ENCODE results near the gene TSPEAR.
A peak's percentile ranks its signal among the peaks of the same experiment; 100 is the strongest.
"Not testable (repeated sequence)": the region's sequence is repeated elsewhere in the genome, so short reads cannot be mapped to it uniquely, and the experiment has no call there.

TSPEAR gene

DNA sequence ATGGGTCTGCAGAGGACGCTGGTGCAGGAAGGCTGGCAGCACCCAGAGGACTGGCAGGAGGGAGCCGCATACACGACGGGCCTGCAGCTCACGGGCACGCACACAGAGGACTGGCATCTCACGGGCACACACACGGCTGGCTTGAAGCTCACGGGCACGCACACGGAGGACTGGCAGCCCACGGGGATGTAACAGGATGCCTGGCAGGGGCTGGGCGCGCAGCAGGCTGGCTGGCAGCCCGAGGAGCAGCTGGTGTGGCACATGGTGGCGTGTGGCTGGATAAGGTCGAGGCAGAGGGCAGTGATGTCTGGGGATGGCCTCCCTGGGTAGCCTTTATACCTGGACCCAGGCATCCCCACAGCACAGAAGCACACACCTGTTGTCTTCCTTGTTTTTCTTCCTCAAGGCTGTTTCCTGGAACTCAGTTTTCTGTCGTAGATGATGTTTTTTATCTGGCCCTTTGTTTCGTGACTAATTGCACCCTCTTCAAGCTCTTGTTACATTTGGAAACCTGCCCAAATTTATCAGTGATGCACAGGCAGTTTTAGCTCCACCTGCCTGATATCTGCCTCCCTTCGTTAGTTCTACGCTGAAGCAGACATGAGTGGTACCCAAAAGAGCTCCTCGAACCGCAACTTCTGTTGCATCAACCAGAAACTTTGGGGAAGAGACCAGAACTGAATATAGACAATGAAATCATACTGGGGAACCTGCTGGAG is 29.4 kb downstream of the TSPEAR start, which contains the start of gene KRTAP12-1:
KRTAP12-1 (minus strand) TSS at position 303 of the 719 bp plus-strand sequence; CDS start at position 263, 40 bp downstream.
- peak; percentile 77 for DNase-seq

DNA sequence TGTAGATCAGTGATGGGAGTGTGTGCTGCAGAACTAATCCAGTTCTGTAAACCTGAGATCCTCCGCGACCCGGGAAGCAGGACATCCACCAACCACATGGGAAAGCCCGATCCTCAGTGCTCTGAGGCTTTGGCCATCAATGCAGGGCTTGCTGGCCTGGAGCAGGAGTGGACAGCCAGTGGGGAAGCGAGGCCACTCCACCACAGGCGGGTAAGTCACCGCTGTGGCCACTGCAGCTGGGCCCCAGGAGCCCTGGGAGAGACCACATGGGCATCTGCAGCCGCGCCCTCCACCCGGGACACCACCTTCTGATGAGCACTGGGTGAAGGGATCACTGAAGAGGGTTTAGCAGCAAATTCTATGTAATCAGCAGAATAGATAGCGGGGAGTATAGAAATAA is 30.2 kb downstream of the TSPEAR start:
- DNase-seq: no peak

DNA sequence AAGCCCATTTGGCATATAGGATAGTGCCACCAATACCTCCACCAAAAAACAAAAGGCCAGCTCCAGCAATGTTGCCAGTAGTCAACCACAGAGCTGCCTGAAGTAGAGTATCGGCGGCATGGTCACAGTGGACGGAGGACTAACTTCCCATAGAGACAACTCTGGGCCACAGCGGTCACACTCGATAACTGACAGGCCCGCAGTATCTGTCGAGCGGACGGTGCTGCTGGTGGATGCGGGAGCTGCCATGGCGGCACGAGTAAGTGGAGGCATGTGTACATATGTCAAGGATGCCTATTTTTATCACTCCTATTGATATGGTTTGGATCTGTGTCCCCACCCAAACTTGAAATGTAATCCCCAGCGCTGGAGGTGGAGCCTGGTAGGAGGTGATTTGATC is 33.5 kb downstream of the TSPEAR start:
- no peak for DNase-seq

DNA sequence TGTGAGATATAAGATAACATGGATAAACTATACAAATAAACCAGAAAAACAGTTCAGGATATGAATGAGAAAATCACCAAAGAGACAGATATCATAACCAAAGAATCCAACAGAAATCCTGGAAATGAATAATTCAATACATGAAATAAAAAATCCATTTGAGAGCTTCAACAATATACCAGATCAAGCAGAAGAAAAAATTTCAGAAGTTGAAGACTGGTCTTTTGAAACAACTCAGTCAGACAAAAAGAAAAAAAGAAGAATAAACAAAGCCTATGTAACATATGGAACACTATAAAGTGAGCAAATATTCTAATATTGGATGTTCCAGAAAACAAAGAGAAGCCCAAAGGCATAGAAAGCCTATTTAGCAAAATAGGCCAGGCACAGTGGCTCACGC is 39.5 kb downstream of the TSPEAR start:
- DNase-seq: no peak

GRCh38 chr21:44670642-44671432 is 40.5 kb downstream of the TSPEAR start:
- no peak for DNase-seq

- DNase-seq: no peak
These were observed 43.8 kb downstream of the TSPEAR start for GRCh38 chr21:44667612-44668011.

- no peak for DNase-seq
These were observed 44.7 kb downstream of the TSPEAR start, which contains the start of gene KRTAP12-2 for GRCh38 chr21:44666401-44667320. Gene KRTAP12-2, minus strand, starts transcription at chr21:44666927. Its CDS starts 41 bp downstream, at chr21:44666886.

DNA sequence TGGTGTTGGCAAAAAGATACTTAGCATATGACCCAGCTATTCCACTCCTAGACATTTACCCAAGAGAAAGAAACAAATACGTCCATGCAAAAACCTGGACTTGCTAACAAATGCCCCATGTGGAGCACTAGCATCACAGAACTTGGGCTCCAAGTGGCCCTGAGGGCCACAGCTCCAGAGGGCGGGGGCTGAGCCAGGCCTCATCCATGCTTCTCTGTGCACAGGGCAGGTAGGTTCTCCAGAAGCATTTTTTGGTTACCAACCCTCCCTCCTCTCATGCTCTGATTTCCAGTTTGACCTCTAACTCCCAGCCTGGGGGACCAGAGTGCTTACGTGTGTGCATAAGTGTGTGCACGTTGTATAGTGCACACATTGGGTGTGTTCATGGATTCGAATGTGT is 46.7 kb downstream of the TSPEAR start:
- DNase-seq: no peak

DNA sequence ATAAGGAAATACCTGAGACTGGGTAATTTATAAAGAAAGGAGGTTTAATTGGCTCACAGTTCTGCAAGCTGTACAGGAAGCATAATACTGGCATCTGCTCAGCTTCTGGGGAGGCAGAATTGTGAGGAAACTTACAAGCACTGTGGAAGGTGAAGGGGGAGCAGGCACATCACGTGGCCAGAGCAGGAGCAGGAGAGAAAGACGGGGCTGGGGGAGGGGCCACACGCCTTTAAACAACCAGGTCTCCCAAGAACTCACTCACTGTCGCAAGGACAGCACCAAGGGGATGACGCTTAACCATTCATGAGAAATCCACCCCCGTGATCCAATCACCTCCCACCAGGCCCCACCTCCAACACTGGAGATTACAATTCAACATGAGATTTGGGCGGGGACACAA is 49.8 kb downstream of the TSPEAR start:
- DNase-seq: not testable (repeated sequence)

DNA sequence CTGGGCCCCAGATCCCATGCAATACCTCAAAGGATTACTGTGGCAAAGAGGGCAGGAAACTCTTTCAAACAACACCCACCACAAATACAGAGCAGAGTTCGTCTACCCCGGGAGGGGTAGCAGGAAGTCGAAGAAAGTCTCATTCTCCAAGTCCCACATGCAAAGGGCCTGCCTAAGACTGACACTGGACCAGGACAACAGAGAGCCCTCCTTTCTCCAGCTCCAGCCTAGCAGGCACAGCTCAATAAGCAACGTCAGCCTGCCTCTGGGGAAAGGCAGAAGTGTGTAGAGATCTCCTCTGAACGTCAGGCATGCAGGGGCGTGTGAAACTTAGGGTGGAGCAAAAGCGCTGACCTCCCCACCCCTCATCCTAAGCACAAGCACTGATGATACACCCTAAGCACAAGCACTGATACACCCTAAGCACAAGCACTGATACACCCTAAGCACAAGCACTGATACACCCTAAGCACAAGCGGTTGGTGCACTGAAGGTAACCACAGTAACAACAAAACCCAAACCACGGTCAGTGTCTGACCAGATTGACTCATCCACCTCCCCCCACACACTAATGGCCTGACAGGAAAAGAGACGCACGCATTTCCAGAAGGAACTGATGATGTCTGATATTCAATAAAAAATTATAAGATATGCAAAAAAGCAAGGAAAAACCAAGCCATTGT is 52.3 kb downstream of the TSPEAR start:
- no peak for DNase-seq

GRCh38 chr21:44658541-44658910 is 52.8 kb downstream of the TSPEAR start:
- no peak for DNase-seq

DNA sequence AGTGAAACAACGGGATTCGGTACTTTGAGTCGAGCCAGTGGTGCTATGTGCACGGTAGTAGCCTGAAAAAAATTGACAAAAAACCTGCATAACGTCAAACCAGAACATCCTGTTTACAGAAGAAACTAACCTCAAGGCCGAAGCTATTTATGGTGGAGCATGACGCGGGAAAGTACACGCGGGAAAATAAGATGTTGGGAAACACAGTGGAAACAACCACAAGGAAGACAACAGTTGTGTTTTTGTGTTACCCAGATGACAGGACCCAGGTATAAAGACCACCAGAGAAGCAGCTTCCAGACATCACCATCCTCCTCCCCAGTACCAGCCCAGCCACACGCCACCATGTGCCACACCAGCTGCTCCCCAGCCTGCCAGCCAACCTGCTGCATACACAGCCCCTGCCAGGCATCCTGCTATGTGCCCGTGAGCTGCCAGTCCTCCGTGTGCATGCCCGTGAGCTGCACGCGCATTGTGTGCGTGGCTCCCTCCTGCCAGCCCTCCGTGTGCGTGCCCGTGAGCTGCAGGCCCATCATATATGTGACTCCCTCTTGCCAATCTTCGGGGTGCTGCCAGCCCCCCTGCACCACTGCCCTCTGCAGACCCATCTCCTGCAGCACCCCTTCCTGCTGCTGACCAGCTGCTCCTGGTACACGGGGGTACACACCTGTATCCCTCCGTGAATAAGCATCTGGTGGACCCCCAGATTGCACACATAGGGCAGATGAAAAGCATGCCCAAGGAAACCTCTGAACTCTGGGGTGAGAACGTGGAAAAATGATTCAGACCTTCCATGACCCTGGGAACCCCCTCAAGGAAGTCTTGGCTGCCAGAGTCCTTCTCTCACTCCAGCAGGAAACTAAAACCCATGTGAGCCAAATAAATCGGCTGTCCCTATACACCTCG is 53.5 kb downstream of the TSPEAR start, which contains the start of gene KRTAP12-3:
KRTAP12-3 (plus strand) TSS at position 298 of the 906 bp plus-strand sequence; CDS start at position 346, 48 bp downstream.
- no peak for DNase-seq

DNA sequence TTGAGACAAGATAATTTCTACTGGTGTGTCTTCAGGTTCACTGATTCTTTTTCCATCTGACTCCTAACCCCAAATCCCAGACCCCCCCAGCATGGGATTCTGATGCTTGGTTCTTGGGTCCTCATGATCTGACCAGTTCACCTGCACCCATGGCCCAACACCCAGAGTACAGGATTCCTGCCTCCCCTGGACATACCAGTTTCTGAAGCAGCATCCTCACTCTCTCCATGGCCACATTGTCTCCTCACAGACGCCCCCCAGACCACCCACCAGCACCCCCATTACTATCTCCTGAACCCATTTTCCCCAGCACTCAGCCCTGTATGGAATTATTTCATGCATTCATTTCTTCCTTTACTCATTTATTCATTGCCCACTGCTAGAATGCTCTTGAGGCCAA is 54.5 kb downstream of the TSPEAR start:
- DNase-seq: no peak

DNA sequence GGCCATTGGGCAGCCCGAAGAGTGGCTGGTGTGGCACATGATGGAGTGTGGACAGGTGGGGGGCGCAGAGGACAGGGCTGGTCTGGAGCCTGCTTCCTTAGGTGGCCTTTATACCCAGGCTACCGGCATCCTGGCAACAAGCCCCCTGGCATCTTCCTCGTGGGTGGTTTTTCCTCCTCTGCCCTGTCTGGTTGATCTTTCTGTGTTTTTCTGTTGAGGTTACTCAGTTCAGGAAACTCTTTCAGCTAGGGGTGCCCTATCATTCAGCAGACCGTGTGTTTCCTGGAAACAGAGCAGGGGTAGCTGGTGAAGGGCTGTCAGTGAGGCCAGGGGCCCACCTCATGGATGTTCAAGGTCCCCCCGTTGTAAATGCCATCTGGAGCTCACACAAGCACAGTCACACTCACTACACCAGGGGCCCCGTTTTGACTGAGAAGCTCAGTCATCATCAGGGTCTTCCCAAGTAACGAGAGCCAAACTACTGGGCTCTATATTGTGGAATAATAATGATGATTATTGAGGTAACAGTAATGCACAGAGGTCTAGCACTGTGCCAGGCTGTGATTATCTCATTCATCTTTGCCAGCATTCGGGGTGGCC is 56.7 kb downstream of the TSPEAR start, which contains the start of gene KRTAP12-4:
KRTAP12-4 (minus strand) TSS at position 84 of the 600 bp plus-strand sequence; CDS start at position 39, 45 bp downstream.
- no peak for DNase-seq

- no peak for DNase-seq
These were observed 57.5 kb downstream of the TSPEAR start for GRCh38 chr21:44653656-44654575.

GRCh38 chr21:44653123-44653522 is 58.2 kb downstream of the TSPEAR start:
- DNase-seq: no peak

DNA sequence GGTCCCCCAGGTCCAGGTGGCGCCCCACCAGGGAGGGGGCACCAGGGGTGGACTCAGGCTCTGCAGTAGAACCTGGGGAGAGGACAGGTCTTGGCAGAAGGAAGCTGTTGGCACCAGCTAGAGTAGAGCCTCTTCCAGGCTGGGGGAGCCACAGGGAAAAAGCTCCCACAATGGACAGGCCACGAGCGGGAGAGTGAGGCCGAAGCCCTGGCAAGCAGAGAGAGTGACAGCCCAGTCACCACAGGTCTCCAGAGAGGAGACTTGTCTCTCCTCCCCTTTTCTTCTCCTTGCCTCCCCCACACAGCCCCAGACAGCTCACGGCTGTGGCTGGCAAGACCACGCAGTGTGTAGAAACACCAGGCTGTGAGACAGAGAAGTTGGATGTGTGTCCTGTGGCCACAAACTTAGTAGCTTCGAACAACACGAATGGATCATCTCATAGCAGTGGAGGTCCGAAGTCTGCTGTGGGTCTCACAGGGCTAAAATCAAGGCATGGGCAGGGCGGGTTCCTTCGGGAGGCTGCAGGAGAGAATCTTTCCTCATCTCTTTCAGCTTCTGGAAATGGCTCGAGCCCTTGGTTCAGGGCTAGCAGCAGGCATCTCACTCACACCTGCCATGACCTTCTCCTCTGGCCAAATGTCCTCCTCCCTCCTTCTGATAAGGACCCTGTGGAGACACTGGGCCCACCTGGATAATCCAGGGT is 60.2 kb downstream of the TSPEAR start:
- DNase-seq: no peak

DNA sequence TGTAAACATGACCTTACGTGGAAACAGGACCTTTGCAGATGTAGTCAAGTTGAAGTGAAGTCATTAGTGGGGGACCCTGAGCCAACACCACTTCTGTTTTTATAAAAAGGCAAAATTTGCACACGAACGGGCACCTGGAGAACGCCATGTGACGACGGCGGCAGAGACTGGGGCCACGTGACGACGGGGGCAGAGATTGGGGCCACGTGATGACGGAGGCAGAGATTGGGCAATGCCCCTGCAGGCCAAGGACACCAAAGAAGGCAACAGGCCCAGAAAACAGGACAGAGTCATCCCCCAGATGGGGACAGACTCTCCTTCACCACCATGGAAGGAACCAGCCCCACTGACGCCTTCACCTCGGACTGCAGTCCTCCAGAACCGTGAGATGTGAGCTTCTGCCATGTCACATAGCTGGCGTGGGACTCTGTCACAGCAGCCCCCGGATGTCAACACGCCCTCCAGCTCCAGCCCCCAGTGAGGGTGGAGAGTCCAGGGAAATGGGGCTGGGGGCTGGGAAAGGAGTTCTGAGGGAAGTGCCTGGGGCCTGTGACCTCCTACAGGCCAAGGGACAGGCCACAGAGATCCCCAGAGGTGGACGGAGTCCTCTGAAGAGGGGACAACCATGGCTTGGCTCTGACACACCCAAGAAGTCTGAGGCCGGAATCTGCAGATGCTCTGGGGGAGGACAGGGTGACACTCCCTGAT is 61.0 kb downstream of the TSPEAR start:
- no peak for DNase-seq
